Endothelial cell of umbilical vein (primary cell): ENCODE results near the gene AGA.

Experiments used
- CTCF ChIP-seq, 2 donors: IDR thresholded peaks; 1 replicate in 1 of 2; 2 replicates in 1 of 2; pipeline ENCODE4 v1.5.1; 2011; ENCODE audit warnings: low read length in 2 of 2, mild to moderate bottlenecking in 2 of 2, moderate library complexity in 2 of 2, control low read depth in 1 of 2, inconsistent platforms in 1 of 2, low read depth in 1 of 2; ENCODE audit not compliant: insufficient read depth in 1 of 2; ENCODE audit errors: extremely low read depth in 1 of 2
- EZH2 ChIP-seq: IDR thresholded peaks from 2 replicates; pipeline ENCODE4 v1.6.1; 2012; ENCODE audit warnings: borderline replicate concordance, low read depth, mild to moderate bottlenecking, moderate library complexity, low read length, inconsistent platforms; ENCODE audit not compliant: severe bottlenecking
- FOS ChIP-seq: IDR thresholded peaks from 2 replicates; pipeline ENCODE4 v1.6.1; 2011; ENCODE audit warnings: mild to moderate bottlenecking, low read length, moderate library complexity, borderline replicate concordance; ENCODE audit not compliant: insufficient read depth
- GATA2 ChIP-seq: IDR thresholded peaks from 2 replicates; pipeline ENCODE4 v1.7.0; 2011; ENCODE audit warnings: low read depth, mild to moderate bottlenecking, moderate library complexity, mixed read lengths, low read length; ENCODE audit not compliant: insufficient read length, insufficient read depth
- JUN ChIP-seq: IDR thresholded peaks from 2 replicates; pipeline ENCODE4 v1.6.1; 2011; ENCODE audit warnings: borderline replicate concordance, low read depth; ENCODE audit not compliant: insufficient read length, insufficient read depth
- MYC ChIP-seq: IDR thresholded peaks from one replicate; pipeline ENCODE4 v1.6.1; 2011; ENCODE audit warnings: mild to moderate bottlenecking, low read depth, low read length
- POLR2A ChIP-seq: IDR thresholded peaks from 2 replicates; pipeline ENCODE4 v1.6.1; 2012; ENCODE audit warnings: low read depth, mild to moderate bottlenecking, control low read depth, low read length
- POLR2AphosphoS5 ChIP-seq: IDR thresholded peaks from 2 replicates; pipeline ENCODE4 v1.6.1; 2012; ENCODE audit warnings: low read depth, mild to moderate bottlenecking, control low read depth, low read length, moderate library complexity; ENCODE audit not compliant: insufficient read depth
- TF ChIP-seq, protein P1 (sequence below): IDR thresholded peaks from 2 replicates; pipeline ENCODE4 v1.6.1; 2011; ENCODE audit not compliant: insufficient read depth, insufficient read length

GRCh38 chr4:177400030-177400429, 42.2 kb downstream of the AGA start:
- TF ChIP-seq EZH2, result no peak
- TF ChIP-seq, protein P1, sequence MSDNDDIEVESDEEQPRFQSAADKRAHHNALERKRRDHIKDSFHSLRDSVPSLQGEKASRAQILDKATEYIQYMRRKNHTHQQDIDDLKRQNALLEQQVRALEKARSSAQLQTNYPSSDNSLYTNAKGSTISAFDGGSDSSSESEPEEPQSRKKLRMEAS, result no peak
- TF ChIP-seq CTCF (IDR thresholded peaks at IDR 0.05; ENCODE audit: extremely low read depth in 1 of 2, insufficient read depth in 1 of 2, low read depth in 1 of 2, low read length in 2 of 2), result no peak
- no peak for TF ChIP-seq FOS
- no peak for TF ChIP-seq POLR2AphosphoS5
- TF ChIP-seq POLR2A, result no peak
- TF ChIP-seq JUN, result no peak
- TF ChIP-seq MYC, result no peak
- no peak for TF ChIP-seq GATA2
